A172 (cell line): ENCODE measurements around the gene ABI2. TPM values are rescaled to one million over a fixed set of nuclear protein-coding genes. Genes with fewer than 3 reads are reported as not detected.
A peak's percentile ranks its signal among the peaks of the same experiment; 100 is the strongest.
"Not testable (repeated sequence)": the region's sequence is repeated elsewhere in the genome, so short reads cannot be mapped to it uniquely, and the experiment has no call there.

Experiments
- DNase-seq: peaks from one replicate; pipeline ENCODE4 v3.0.0-alpha.2; 2015; ENCODE audit warnings: low spot score
- total RNA-seq: library from RNA; depleted of rRNA; stranded (reverse); fragments of >200 nt; shearing (Covaris generic); gene quantifications from 2 replicates; pipeline ENCODE4 v1.2.3, GENCODE V29; 2014

Gene ABI2
- total RNA-seq, 1 experiment from 2014 or later: 64.0 TPM

DNA sequence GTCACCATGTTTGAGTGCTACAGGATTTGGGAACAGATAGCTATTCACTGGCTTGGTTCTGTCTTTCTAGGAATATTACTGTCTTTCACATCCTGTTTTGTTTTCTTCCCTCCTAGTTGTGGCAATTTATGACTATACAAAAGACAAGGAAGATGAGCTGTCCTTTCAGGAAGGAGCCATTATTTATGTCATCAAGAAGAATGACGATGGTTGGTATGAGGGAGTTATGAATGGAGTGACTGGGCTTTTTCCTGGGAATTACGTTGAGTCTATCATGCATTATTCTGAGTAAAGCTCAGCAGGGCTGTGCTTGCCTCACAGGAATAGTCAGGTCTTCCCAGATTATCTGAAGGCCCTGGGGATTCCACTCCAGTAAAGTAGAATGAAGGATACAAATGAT lies 98.9 kb downstream of the ABI2 start:
- DNase-seq: peak; percentile 66

DNA sequence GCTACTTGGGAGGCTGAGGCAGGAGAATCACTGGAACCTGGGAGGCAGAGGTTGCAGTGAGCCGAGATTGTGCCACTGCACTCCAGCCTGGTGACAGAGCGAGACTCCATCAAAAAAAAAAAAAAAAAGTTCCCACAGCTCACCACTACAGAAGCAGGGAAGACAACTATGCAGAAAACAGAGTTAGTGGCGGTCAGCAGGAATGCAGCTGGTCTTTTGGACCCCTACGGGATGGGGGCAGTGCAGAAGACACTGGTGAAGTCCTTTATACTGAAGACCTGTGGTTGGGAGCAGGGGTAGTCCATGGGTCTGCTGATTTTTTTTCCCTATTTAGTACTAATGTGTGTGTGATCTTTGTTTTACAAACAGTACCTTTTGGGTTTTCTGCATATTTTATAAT lies 101.4 kb downstream of the ABI2 start:
- not testable (repeated sequence) for DNase-seq

DNA sequence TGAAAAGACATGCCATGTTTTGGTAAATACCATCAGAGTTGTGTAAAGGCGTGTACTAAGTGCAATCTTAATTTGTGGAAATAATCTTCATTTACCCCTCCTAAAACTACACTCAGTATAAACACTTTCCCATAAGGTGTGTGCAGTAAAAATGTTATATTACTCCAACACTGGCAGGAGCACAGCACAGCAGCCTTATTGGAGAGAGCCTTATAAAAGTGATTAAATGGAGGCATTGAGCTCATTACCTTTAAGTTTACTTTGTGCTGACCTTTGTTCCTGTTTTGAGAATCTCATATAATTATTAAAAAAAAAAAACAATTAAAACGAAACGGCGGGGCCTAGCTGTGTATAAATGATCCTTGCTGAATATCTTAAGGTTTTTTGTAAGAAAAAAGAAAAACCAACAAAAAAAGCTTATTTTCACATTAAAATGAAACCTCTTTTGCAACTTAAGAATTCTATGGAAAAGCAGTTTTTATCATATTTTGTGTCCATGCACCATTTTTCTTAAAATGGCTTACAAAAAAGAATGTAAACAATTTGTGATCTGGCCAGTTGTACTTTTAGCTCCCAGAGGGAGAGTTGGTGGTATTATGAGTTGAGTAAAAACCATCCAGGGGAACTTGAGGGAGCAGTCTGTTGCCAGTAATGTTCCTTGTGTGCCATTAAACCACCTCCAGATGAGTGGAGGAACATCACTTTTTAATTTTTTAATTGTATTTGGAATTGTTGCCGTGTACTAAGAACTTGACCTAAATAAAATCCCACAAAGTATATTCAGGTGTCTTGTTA lies 103.4 kb downstream of the ABI2 start:
- DNase-seq: no peak

DNA sequence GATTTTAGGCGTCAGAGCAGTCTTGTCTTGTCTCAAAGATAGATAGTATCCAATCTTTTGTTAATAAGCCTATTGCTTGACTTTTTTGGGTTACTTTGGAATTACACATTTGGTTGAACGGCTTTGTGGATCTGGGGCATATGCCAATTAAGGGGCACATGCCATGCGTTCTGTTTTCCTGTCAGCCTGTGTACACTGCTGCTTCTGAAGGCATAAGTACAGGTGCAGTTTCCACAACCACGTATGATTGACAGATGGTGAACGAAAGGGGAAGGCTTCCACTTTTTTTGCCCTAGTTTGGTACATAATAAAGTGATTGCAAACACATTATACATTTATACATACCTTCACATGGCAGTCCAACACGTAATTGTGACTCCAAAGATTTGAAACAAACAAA lies 104.6 kb downstream of the ABI2 start:
- no peak for DNase-seq

DNA sequence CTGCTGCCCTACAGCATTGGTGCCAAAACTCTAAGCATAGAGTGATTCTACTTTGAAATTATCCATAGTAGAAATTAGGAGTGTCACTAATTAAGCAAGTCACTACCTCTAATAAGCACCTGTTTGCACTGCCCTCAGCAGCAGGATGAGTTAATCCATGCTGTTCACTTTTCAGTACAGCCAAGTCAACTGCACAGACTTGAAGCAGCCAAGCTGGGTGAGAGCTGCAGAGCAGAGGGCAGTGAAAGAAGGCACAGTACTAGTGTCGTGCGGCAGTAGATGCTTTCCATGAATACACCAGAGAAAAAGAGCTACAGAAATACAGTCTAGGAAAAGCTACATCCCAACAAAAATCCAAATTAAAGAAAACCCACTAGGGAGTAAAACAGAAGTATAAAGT lies 108.3 kb downstream of the ABI2 start:
- no peak for DNase-seq

DNA sequence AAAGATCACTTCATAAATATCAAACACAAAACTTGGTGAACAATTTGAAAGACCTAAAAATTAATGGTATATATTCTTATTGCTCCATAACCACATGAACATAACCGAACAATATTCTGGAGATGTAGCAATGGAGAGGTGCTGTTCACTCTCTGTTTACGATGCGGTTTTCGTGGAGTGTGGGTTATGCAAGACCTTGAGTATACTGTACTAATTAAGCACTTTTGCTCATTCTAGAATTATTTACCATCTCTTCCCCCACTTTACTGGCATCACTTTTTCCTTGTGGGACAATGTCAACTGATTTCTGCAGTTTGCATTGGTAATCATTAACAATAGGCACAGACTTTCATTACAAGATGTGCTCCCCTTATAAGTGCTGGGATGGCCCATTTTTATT lies 109.3 kb downstream of the ABI2 start:
- no peak for DNase-seq

DNA sequence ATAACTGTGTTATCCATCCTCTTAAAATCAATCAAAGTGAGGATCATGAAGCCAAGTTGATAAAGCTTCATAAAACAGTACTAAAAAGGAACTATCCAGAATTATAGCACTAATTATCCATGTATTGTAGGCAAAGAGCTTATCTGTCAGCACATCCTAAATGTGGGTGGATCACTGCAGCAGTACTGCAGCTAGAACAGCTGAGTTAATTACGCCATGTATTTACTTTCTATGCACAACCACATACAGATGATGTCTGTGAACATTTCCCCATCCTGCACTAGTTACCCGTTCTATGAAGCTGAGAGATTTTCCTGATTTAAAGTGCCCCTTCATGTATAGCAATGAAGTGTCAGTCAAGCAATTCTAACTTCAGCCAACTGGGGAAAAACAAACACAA lies 110.3 kb downstream of the ABI2 start:
- DNase-seq: no peak

DNA sequence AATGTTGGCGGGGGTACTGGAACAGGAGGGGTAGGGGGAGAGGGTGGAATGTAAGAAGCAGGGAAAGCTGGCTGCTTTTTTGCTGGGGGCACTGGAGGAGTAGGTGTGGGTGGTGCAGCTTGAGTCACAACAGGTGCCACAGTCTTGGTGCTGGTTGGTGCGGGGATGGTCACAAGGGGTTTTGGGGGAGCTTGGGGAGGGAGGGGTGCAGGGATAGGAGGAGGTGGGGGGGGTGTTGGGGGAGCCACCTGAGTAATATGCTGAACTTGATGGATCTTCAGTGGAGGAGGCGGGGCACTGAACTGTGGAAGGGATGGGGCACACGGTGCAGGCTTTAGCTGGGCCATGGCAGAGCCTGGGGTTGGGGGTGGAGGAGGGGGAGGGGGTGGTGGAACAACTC lies 112.5 kb downstream of the ABI2 start:
- no peak for DNase-seq

DNA sequence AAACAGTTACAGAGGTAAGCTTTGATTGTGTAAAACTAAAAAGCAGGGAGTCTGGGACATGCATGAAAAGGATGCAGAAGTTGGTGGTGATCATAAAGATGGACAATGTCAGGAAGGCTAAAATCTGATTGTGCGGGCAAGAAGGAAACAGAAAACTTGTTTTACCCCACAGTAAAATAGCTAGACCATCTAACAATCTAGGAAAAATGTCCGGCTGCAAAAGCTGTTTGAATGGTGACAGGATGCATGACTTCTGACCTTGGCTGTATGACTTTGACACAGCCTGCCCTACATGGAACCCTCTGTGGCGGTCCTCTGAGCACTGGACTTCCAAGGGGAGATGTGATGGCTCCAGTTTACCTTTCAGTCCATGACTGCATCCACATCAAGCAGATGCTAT lies 113.3 kb downstream of the ABI2 start:
- DNase-seq: no peak

DNA sequence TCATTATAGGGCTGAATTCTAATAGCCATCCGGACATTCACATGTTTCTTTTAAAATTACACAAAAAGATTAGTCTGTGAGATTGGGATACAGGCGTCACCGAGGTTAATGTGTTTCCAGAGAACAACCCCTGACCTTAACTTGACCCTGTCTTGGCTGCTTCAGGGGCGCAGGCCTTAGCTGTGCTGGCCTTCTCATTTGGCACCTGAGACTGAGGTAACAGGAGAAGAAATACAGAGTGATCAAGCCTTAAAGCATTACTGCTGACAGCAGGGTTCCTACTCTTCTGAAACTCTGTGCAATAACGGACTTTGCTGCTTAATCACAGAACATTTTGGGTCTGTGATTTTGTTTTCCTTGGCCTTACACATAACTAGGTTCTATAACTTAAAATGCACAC lies 114.3 kb downstream of the ABI2 start:
- no peak for DNase-seq

DNA sequence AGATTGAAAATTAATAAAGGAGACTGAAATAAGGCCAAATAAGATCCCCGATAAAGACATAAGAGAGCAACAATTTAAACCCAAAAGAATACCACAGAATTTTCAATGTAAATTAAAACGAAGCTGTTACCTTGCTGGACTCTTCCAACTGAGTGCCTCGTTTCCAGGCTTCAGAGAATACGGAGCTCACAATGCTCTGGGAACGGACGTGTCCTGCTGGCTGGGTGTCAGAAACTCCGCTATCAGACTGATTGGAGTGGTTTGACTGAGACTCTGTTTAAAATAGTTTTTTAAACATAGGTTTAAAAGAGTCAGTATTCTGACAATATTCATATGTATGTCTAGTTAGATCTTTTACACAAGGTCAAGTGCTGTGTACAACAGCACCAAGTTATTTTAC lies 116.5 kb downstream of the ABI2 start:
- no peak for DNase-seq

DNA sequence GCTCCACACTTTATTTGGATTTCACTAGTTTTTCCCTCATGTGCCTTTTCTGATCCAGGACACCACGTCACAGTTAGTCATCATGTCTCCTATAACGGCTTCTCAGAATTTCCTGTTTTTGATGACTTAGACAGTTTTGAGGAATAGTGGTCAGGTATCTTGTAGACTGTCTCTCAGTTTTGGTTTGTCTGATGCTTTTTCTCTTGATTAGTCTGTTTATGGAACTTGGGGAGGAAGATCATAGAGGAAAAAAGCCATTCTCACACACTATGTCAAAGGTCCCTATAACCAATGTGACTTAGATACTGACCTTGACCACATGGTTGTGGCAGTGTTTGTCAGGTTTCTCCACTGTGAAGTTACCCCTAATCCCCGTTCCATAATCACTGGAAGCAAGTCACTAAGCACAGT lies 117.9 kb downstream of the ABI2 start:
- peak; percentile 78 for DNase-seq

DNA sequence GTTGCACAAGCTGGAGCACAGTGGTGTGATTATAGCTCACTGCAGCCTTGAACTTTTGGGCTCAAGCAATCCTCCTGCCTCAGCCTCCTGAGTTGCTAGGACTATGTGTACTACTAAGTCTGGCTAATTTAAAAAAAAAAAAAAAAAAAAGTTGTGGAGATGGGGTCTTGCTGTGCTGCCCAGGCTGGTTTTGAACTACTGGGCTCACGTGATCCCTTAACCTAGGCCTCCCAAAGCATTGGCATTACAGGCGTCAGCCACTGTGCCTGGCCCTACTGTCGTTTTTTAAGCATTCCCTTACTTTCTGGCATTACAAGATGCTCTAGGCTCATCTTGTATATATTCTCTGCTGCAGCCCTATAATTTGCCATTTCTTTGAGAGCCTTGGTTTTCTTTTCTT lies 118.6 kb downstream of the ABI2 start:
- DNase-seq: no peak

DNA sequence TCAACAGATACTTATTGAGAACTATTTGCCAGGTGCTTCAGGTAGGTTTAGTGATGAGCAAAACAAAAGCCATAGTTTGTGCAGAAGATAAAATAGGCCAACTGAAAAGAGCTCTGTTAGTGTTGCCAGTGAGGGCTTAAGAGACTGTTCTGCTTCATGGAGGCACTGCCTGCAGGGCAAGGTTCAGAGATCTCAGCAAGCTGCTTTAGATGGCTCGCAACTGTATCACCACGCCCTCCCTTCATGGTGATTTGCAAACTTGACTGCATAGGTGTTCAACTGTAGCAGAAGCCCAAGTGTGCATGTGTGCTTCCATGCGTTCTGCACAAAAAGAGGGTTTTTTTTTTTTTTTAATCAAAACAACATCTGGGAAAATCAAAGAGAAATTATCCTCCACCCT lies 122.4 kb downstream of the ABI2 start:
- DNase-seq: no peak

DNA sequence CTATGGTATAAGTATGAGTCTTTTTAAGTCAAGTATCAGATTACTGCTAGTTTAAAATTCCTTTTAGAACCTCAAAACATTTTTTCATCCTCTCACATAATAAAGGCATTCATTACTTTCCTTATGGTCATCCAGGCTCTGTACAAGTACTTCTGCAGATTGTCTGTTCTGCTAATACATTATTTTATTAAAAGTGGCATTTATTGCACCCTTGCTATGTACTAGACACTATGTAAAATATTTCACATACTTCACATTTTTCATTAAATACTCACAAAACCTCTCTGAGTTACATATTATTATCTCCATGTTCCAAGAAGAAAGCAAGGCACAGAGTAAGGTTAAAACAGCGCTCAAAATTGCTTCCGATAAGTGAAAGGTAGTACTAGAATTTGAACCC lies 122.8 kb downstream of the ABI2 start:
- peak; percentile 35 for DNase-seq

DNA sequence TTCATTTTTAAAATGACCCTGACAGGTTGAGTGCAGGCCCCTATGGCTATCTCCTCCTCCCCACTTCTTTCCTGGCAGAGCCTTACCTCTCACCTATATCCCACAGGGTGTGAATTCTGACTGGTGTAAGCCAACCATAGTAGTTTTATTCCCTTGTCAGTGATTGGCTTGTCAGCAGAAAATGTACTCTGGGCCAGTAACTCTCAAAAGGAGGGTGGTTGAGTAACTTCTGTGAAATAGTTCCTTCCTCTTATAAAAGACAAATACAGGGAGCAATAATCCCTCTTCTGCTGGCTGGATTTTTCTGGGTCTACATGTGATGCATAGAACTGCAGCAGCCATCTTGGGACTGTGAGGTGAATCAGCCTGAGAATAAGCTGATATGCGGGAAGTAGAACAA lies 123.5 kb downstream of the ABI2 start:
- no peak for DNase-seq

DNA sequence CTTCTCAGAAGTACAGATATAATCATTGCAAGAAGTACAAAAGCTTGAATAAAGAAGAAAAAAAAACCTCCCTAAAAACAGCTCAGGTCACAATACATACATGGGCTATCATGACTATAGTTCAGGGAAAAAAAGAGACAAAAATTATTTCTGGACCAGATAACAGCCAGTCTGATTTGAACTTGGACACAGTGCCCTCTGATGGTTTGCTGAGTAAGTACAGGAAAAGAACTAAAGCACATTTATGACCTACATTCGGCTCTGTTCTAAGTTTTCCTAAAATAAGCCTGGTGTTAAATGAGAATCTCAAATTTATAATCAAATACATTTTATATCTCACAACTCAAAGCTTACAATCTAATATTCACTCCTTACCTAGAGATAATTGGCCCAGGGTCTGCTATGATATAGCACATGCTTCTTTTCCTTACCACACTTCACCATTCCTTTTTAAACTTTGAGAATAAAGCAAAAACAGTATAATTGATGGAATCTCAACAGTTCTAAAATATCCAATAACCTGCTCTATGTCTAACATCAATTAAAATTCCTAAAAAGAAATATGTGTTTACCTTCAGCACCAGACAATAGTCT lies 125.8 kb downstream of the ABI2 start:
- peak; percentile 49 for DNase-seq

DNA sequence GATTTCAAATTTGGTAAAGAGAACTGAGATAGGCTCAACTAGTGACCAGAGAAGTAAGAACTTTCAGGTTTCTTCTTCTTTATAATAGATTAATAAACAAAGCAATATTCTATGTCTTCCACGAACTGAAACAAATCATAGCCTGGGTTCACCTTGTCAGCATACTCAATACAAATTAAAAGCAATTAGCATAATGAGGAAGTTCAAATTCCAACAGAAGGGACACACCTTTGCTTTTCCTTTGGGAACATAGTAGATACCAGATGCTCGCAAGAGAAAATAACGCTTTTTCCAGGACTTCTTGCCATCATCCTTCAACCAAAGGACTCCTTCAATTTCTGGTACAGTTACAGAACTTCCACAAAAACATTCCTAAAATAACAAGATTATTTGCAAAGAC lies 127.0 kb downstream of the ABI2 start:
- no peak for DNase-seq

DNA sequence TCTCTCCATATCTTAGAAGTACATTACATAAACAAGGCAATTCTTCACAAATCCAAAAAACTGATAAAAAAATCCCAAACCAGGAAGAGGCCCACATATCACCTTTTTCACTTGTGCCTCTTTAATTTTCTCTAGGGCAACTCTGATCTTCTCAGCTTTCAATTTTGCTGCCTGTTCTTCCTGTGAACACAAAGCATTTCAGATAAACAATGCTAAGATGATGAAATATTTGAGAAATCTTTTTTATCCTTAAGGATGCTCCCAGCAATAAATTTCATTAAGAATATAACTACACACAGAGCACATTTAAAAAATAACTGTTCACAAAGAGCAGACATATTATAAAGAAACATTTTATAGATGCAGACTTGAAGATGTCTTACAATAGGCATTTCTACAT lies 133.6 kb downstream of the ABI2 start:
- DNase-seq: no peak

DNA sequence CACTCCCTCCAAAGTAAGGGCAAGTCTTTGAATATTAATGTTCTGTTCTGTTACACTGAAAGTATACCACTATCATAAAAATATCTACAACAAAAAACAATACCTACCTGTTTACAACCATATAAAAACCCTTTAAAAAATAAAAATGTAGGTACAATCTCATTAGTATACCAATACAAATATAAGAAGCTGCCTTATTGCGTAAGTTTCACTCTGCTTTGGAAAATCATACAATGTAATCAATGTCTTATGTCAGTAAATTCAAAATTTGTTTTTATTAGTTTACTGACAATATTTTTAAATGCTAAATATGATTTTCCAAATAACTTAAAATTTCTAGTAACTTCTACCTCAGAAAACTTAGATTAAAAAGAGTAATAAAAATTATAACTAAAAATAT lies 134.1 kb downstream of the ABI2 start:
- no peak for DNase-seq

DNA sequence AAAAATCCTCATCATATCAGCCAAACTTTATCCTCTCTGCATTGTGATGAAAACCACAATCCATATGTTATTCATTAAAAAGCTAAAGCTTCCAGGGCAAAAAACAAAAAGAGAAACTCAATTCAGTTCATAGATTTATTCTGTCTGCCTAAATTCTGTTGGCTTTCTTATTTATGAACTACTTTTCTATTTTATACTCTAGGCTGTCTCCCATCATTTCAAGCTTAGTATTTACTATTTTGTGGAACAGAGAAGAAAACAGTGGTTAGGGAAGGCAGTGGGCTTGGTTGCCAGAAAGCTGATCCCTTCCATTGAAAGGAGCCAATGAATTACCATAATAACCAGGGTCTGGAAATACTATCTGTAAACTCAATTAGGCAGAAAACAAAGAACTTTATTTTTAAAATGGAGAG lies 135.1 kb downstream of the ABI2 start:
- no peak for DNase-seq

DNA sequence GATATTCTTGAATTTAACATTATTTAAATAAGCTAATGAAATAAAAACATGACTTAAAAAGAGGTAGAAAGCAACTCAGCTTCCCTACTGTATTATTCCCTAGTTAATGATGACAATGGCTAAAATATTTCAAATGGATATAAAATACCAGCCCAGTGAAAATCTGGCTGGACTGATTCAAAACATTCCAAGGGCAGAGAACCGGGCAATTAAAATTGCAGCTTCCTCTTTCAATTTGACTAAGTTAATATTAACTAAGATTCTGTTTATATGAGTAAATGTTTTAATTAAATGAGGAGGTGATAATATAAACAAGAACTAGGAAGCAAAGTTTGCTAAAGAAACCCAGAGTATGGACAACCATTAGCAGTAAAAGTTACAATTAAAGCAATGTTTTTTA lies 141.4 kb downstream of the ABI2 start:
- DNase-seq: no peak

DNA sequence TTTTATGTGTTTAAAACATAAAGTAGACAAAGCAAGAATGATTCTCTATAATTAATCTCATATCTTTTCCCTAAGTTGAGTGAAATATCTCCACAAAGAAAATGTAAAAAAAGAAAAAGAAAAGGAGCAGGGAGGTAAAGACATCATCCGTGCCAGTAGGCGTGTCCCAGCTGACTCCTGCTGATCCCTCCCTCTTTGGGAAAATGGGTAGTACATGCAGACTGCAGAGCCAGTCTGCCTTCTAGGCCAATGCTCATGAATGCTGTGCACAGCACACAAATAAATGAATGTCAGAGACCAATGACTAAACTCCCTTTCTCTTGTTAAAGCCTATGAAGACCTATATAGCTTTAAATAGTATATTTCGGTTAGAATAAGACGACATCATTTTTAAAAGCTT lies 142.2 kb downstream of the ABI2 start:
- DNase-seq: no peak

DNA sequence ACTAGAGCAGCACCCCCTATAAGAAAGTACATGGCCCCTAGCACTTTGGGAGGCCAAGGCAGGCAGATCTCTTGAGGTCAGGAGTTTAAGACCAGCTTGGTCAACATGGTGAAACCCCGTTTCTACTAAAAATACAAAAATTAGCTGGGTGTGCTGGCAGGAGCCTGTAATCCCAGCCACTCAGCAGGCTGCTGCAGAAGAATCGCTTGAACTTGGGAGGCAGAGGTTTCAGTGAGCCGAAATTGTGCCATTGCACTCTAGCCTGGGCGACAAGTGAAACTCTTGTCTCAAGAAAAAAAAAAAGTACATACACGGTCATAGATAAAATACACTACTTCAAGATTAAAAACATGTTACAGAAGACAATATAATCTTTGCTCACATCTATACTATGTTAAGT lies 143.1 kb downstream of the ABI2 start:
- DNase-seq: no peak
